ENCODE measurements around the gene TAS2R60.

Gene TAS2R60

GRCh38 chr7:143443153-143443552 lies at the start of gene TAS2R60:
Gene TAS2R60 (plus strand): TSS chr7:143443453. CDS start chr7:143443453, 0 bp downstream.
- no peak within 1 kb of the TSS for H3K4me3 ChIP-seq (ENCODE audit: low read depth, low read length)
- DNase-seq (ENCODE audit: low read depth): no peak
- no peak for TF ChIP-seq MAX (IDR thresholded peaks at IDR 0.05; ENCODE audit: low read depth, low read length)
- TF ChIP-seq CTCF (IDR thresholded peaks at IDR 0.05; ENCODE audit: low read depth, low read length): no peak
- TF ChIP-seq MYC (IDR thresholded peaks at IDR 0.05; ENCODE audit: low read depth, low read length): no peak
- no peak for TF ChIP-seq POLR2A (IDR thresholded peaks at IDR 0.05; ENCODE audit: extremely low read depth, insufficient read length)

GRCh38 chr7:143394068-143394467 lies 49.2 kb upstream of the TAS2R60 start:
- H3K4me3 ChIP-seq (ENCODE audit: low read depth, low read length): no peak overlapping the region
- DNase-seq (ENCODE audit: low read depth): no peak
- no peak for TF ChIP-seq CTCF (IDR thresholded peaks at IDR 0.05; ENCODE audit: low read depth, low read length)
- no peak for TF ChIP-seq MYC (IDR thresholded peaks at IDR 0.05; ENCODE audit: low read depth, low read length)
- TF ChIP-seq MAX (IDR thresholded peaks at IDR 0.05; ENCODE audit: low read depth, low read length): no peak
- no peak for TF ChIP-seq POLR2A (IDR thresholded peaks at IDR 0.05; ENCODE audit: extremely low read depth, insufficient read length)

- DNase-seq (ENCODE audit: low read depth): no peak
- H3K4me3 ChIP-seq (ENCODE audit: low read depth, low read length): no peak overlapping the region
- TF ChIP-seq MYC (IDR thresholded peaks at IDR 0.05; ENCODE audit: low read depth, low read length): no peak
- no peak for TF ChIP-seq POLR2A (IDR thresholded peaks at IDR 0.05; ENCODE audit: extremely low read depth, insufficient read length)
- no peak for TF ChIP-seq MAX (IDR thresholded peaks at IDR 0.05; ENCODE audit: low read depth, low read length)
- TF ChIP-seq CTCF (IDR thresholded peaks at IDR 0.05; ENCODE audit: low read depth, low read length): no peak
Observed at GRCh38 chr7:143394777-143395176, 48.5 kb upstream of the TAS2R60 start.

- no peak overlapping the region for H3K4me3 ChIP-seq (ENCODE audit: low read depth, low read length)
- TF ChIP-seq POLR2A (IDR thresholded peaks at IDR 0.05; ENCODE audit: extremely low read depth, insufficient read length): no peak
- TF ChIP-seq CTCF (IDR thresholded peaks at IDR 0.05; ENCODE audit: low read depth, low read length): no peak
- TF ChIP-seq MAX (IDR thresholded peaks at IDR 0.05; ENCODE audit: low read depth, low read length): 0 out of 2 replicates have a peak, but pooled peaks have one; percentile 18
- TF ChIP-seq MYC (IDR thresholded peaks at IDR 0.05; ENCODE audit: low read depth, low read length): peak; percentile 27; the same call in 1 of the 2 replicates
- peak; percentile 78 for DNase-seq (ENCODE audit: low read depth)
Observed at GRCh38 chr7:143395187-143396149, 47.8 kb upstream of the TAS2R60 start.

GRCh38 chr7:143396182-143396581 lies 47.1 kb upstream of the TAS2R60 start:
- no peak for DNase-seq (ENCODE audit: low read depth)
- H3K4me3 ChIP-seq (ENCODE audit: low read depth, low read length): no peak overlapping the region
- TF ChIP-seq POLR2A (IDR thresholded peaks at IDR 0.05; ENCODE audit: extremely low read depth, insufficient read length) (no peak), CTCF (IDR thresholded peaks at IDR 0.05; ENCODE audit: low read depth, low read length) (no peak), MYC (IDR thresholded peaks at IDR 0.05; ENCODE audit: low read depth, low read length) (no peak), MAX (IDR thresholded peaks at IDR 0.05; ENCODE audit: low read depth, low read length) (no peak)
